HG02852 (cell line): ENCODE data around the gene SLC9A9.

ENCODE experiments used
- ATAC-seq: cut with Tn5 transposase; IDR thresholded peaks from one replicate; pipeline ENCODE4 v1.9.1; 2021; ENCODE audit warnings: mild to moderate bottlenecking, moderate library complexity; ENCODE audit not compliant: unreplicated experiment

SLC9A9 gene

GRCh38 chr3:143574933-143575332, 273.3 kb downstream of the SLC9A9 start:
- no peak for ATAC-seq

DNA sequence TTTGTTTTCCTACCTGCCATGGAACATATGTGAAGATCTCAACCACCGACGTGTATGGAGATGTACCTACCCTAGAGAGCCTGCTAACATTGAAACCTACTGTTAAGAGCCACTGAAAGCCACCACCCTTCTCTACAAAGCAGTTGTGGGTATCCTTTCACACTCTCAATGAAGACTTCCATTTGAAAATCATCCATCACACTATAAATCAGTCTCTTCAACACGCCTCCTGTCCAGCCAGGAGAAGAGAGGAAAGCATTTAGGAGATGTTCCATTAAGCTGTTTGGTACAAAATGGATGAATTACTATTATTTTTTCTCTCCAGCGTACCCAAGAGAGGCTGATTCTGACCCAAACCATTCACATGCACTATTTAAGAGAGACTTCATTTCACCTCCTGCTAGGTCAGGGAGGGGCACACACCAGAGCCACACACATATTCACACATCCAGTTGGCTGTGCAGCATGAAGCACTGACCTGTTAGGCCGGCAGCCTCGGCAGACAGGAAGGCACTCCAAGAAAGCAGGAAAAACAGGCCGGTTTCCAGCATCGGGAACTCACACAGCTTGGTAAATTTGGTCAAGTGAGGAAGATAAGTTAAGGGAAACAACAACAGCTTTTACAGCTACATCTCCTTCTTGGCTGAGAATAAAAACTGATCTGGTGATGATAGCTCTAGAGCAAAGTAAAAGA, 274.5 kb downstream of the SLC9A9 start:
- no peak for ATAC-seq

DNA sequence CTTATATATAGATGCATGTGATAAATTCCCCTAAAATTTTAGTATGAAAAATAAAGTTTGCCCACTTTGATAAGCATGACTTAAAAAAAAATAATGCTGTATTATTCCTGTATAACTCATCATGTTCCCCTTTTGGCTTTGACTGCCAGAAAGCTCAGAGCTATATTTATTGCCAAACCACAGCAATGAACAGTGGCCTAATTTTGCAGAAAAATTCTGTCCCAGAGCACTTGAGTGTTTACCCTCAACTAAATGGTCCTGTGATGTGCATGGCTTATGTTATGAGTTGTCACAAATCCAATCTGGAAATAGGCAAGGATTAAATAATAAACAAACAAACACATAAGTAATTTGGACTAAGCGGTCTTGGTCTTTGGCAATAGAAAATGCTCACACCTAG, 276.7 kb downstream of the SLC9A9 start:
- ATAC-seq: no peak

- no peak for ATAC-seq
Observed at GRCh38 chr3:143567823-143568222, 280.4 kb downstream of the SLC9A9 start.

DNA sequence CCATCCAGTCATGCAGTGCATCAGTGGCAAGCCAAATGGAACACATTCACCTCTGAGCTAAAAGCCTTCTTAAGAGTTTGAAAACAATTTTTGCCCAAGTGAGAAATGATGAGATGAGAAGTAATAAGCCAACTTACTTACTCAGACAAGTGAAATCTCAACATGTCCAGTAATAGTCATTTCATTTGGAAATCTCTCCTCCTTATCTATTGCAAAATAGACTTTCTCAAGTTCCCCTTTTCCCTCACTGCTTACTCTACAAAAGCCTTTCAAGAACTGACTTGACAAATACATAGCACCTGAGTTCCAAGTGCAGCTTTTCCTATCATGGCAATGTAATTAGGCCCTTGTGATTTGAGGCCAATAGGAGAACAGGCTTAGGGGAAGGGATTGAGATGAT, 282.3 kb downstream of the SLC9A9 start:
- no peak for ATAC-seq

DNA sequence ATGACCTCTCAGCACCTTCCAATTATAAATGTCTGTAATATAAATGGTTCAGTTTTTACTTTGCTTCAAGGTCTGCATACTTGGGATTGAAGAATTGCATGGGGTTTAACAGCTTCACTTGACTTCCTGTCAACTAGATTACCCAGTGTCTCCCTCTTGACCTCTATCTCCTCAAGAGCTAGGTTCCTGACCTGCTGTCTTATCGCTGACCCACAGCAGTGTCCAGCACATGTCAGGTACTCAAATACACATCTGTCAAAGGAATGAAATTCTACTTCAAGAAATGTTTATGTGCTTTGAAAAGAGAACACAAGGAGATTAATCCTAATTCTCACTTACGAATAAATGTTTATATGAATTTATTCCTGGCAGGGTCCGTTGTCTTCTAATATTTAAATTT, 284.5 kb downstream of the SLC9A9 start:
- ATAC-seq: no peak

DNA sequence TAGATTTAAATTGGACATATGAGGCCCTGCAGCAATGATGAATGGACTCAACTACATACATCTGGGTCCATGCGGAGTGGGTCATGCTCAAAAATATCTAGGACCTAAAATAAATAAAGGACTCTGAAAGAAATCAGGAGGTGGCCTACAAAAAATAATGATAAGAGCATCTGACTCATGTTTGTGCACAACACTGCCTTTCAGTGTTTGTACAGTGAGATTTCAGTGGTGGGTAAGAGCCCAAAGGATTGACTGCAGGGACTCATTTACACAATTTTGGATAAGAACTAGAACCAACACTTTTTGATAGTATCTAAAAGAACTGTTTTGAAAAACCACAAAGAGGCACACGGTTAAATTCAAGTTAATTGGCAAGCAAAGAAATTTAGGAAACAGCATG, 285.5 kb downstream of the SLC9A9 start:
- ATAC-seq: no peak

DNA sequence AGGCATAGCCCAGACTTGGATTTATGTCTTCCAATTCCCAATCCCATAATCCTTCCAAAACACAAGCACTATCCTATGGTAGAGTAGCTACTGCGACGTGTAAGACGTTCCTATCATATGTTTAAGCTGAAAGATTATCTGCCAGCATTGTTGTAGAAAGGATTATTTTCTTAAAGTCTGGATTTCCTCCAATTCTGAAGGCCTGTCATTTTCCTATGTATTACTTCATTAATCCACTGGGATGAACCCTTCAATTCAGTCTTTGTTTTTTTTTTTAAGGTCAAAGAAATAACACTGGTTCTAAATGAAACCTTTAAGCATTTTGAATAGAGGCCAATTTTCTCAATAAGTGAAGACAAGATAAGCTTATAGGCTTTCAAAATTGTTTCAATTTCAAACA, 289.0 kb downstream of the SLC9A9 start:
- ATAC-seq: no peak

- no peak for ATAC-seq
Observed at GRCh38 chr3:143552851-143553250, 295.4 kb downstream of the SLC9A9 start.

GRCh38 chr3:143551761-143552160, 296.5 kb downstream of the SLC9A9 start:
- ATAC-seq: no peak

DNA sequence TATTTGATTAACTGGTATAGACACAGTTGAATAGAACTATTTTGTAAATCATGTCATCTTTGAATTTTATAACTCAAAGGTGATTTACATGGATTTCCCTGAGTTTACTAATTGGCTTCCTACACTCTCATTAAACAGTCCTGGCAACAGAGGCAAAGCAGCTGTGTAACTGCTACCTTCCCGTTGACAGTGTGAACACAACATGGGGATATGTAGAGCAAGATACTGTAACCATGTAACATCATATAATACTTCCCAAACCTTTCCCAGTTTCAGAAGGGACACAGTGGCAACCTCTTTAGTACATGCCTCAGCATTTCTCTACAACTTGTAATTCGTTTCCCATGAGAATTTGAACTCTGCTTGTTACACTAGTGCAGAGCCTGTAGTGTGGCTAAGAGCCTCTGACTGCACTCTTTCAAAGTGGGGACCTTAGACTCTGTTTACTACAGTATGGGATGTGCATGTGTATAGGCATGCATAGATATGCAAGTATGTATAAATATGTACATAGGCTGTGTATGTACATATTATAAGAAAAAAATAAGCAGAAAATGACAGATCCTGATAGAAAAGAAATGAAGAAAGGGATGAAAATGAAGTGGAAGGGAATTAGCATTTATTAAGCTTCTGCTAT, 299.3 kb downstream of the SLC9A9 start:
- ATAC-seq: no peak

- no peak for ATAC-seq
Observed at GRCh38 chr3:143548393-143548792, 299.9 kb downstream of the SLC9A9 start.

DNA sequence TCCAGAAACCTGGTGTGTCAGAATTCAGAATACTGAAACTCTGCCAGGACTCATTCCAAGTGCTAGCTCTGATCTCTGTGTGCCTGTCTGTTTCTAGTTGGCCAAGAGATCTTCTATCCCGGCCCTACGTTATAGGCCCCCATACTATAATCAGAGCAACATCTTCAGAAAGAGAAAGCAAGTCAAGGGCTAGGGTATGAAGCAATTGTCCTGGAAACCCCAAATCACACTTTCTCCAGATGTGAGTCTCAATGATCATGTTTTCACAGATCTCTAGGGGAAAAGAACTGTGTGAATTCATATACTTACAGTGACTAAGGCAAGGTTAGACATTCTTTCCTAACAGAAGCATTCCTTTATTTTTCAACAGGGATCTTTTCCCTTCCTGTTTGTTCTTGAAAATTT, 309.7 kb downstream of the SLC9A9 start:
- ATAC-seq: no peak

DNA sequence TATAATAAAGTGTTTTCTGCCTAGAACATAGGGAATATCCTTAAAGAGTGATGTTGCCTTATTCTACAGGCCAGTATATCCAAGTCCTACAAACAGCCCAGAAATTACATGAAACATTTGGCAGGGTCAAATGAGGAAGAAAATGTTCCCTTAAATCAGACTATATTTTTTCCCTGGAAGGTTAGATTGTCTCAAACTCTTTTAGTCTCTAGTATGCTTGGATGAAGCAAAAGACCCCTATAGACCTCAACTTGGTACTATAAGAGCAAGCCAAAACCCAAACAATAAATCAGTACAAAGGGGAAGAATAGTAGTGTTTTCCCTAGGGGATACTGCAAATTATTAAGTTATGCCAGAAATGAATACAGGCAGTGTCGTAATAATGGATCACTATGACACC, 310.2 kb downstream of the SLC9A9 start:
- no peak for ATAC-seq

GRCh38 chr3:143536817-143537535, 311.3 kb downstream of the SLC9A9 start:
- ATAC-seq: no peak

GRCh38 chr3:143535994-143536784, 312.1 kb downstream of the SLC9A9 start:
- peak; percentile 95 for ATAC-seq

- no peak for ATAC-seq
Observed at GRCh38 chr3:143533391-143533790, 314.9 kb downstream of the SLC9A9 start.

- no peak for ATAC-seq
Observed at GRCh38 chr3:143532091-143532490, 316.2 kb downstream of the SLC9A9 start.

GRCh38 chr3:143531101-143531500, 317.2 kb downstream of the SLC9A9 start:
- ATAC-seq: no peak

DNA sequence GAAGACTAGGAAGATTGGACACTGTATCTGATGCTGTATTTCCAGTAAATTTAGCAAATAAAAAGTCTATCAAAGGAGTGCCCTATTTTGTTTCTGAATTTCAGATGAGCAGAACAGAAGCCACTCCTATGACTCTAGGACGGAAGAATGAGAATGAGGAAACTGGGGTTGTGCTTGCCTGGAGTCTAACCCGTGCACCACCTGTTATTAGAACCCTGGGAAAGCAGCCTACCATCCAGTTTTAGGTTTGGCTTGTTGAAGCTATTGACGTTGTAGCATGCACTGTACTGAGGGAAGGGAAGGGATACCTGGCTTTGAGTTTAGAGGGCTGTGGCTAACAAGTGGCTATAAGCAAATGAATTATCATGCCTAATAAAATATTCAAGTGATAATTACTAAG, 318.5 kb downstream of the SLC9A9 start:
- no peak for ATAC-seq

DNA sequence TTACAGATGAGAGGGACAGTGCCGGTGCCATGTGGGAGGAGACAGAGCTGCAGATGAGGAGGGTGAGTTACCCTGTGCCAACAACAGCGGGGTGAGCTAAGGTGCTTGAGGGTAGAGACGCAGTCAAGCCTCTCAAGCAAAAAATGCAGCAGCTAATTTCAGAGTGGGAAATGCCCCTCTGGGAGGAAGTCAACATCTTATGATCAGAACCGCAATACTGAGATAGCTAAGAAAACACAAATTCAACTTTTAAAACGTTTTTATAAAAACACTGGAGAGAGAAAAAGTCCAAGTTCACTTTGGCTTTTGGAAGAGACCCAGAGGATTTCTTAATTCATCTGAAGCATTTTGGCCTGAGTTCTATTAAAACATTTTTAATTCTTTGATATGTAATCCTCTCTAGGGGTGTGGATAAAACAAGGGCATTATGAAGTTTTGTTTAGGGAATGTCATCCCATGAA, 319.2 kb downstream of the SLC9A9 start:
- ATAC-seq: peak; percentile 73
